Keratinocyte (primary cell): Measurements from ENCODE around the gene CCIN. TPM values are rescaled to one million over a fixed set of nuclear protein-coding genes. Genes with fewer than 3 reads are reported as not detected.

ENCODE experiments used
- DNase-seq: peaks from one replicate; pipeline ENCODE4 v3.0.0-alpha.2; 2011; ENCODE audit warnings: low read depth, missing footprints, low spot score
- FAIRE-seq: peaks from 2 replicates; lab custom pipeline; 2011; peaks lifted over from hg19 to GRCh38; lab: Jason Lieb, UNC
- H2AFZ ChIP-seq: 2 replicates; pipeline ENCODE4 v1.6.0; 2012; ENCODE audit warnings: low read length, control low read depth, inconsistent platforms; ENCODE audit not compliant: control insufficient read depth
- H3K27ac ChIP-seq: 2 replicates; pipeline ENCODE4 v1.5.1; 2011; ENCODE audit warnings: low read length; ENCODE audit not compliant: control insufficient read depth, insufficient read depth
- H3K27me3 ChIP-seq: 3 replicates; pipeline ENCODE4 v1.6.0; 2011; ENCODE audit warnings: low read length; ENCODE audit not compliant: control insufficient read depth, insufficient read depth; ENCODE audit errors: extremely low read depth
- H3K36me3 ChIP-seq, 2 experiments: 2 replicates in 1 of 2; 3 replicates in 1 of 2; pipeline ENCODE4 v1.5.1; 2011; ENCODE audit warnings: low read length in 2 of 2, mild to moderate bottlenecking in 1 of 2; ENCODE audit not compliant: control insufficient read depth in 2 of 2, insufficient read depth in 2 of 2; ENCODE audit errors: extremely low read depth in 1 of 2
- H3K4me1 ChIP-seq: 3 replicates; pipeline ENCODE4 v1.5.1; 2011; ENCODE audit warnings: low read length; ENCODE audit not compliant: control insufficient read depth, insufficient read depth; ENCODE audit errors: extremely low read depth
- H3K4me2 ChIP-seq: 3 replicates; pipeline ENCODE4 v1.6.0; 2011; ENCODE audit warnings: low read depth, low read length; ENCODE audit not compliant: control insufficient read depth, insufficient read depth; ENCODE audit errors: extremely low read depth
- H3K4me3 ChIP-seq, 3 experiments: fragments of 200-600 bp in 1 of 3; sonication (generic) in 1 of 3; 2 replicates in 2 of 3; 3 replicates in 1 of 3; pipeline ENCODE4 v1.5.1; 2011 to 2016; ENCODE audit warnings: low read length in 3 of 3, mild to moderate bottlenecking in 3 of 3, control low read depth in 2 of 3, inconsistent platforms in 1 of 3, low read depth in 1 of 3, mixed read lengths in 1 of 3, mixed run types in 1 of 3, moderate library complexity in 1 of 3; ENCODE audit not compliant: control insufficient read depth in 2 of 3, insufficient read depth in 2 of 3; ENCODE audit errors: extremely low read depth in 1 of 3
- H3K79me2 ChIP-seq: 2 replicates; pipeline ENCODE4 v1.6.0; 2012; ENCODE audit warnings: low read length; ENCODE audit not compliant: control insufficient read depth, insufficient read depth
- H3K9ac ChIP-seq: 3 replicates; pipeline ENCODE4 v1.6.0; 2011; ENCODE audit warnings: low read length; ENCODE audit not compliant: control insufficient read depth, insufficient read depth; ENCODE audit errors: extremely low read depth
- H3K9me1 ChIP-seq: 3 replicates; pipeline ENCODE4 v1.6.0; 2011; ENCODE audit warnings: low read length; ENCODE audit not compliant: control insufficient read depth, insufficient read depth; ENCODE audit errors: extremely low read depth
- H3K9me3 ChIP-seq: 2 replicates; pipeline ENCODE4 v1.5.1; 2012; ENCODE audit warnings: low read depth, low read length; ENCODE audit not compliant: control insufficient read depth
- H4K20me1 ChIP-seq: 3 replicates; pipeline ENCODE4 v1.6.0; 2011; ENCODE audit warnings: low read length; ENCODE audit not compliant: control insufficient read depth, insufficient read depth; ENCODE audit errors: extremely low read depth
- CTCF ChIP-seq, 3 experiments: IDR thresholded peaks in 1 of 3; conservative IDR thresholded peaks in 1 of 3; optimal IDR thresholded peaks in 1 of 3; 2 replicates in 2 of 3; 3 replicates in 1 of 3; pipeline versions ENCODE3 to v1.5.1; 2011; ENCODE audit warnings: low read length in 3 of 3, mild to moderate bottlenecking in 3 of 3, moderate library complexity in 2 of 3, control low read depth in 1 of 3, inconsistent platforms in 1 of 3; ENCODE audit not compliant: insufficient read depth in 2 of 3; ENCODE audit errors: extremely low read depth in 1 of 3
- EZH2 ChIP-seq: IDR thresholded peaks from one replicate; pipeline ENCODE4 v1.6.1; 2012; ENCODE audit warnings: inconsistent platforms, mild to moderate bottlenecking, low read length, moderate library complexity
- dilution Hi-C: fragments of 300-500 bp; cut with MboI; formaldehyde crosslinking; loops from one replicate; pipeline ENCODE4 v1.7.0; 2020; ENCODE audit warnings: low sequenced_read_pairs; ENCODE audit not compliant: extremely low pct_ligation_motif_present
- polyA plus RNA-seq, 5 experiments: library from polyadenylated mRNA; depleted of rRNA in 3 of 5; stranded (reverse) in 3 of 5; stranded (forward) in 1 of 5; unstranded in 1 of 5; fragments of >200 nt; gene quantifications; 1 replicate in 1 of 5; 2 replicates in 3 of 5; 3 replicates in 1 of 5; pipeline versions ENCODE4 v1.2.1 to v1.2.3, GENCODE V29; 2011 to 2012; ENCODE audit warnings: missing spikeins in 2 of 5, low read depth in 1 of 5, low replicate concordance in 1 of 5

The CCIN gene
- polyA plus RNA-seq, 1 donor (not counting 4 experiments of a cell fraction or from before 2014, with no cell fraction given), result not detected

DNA sequence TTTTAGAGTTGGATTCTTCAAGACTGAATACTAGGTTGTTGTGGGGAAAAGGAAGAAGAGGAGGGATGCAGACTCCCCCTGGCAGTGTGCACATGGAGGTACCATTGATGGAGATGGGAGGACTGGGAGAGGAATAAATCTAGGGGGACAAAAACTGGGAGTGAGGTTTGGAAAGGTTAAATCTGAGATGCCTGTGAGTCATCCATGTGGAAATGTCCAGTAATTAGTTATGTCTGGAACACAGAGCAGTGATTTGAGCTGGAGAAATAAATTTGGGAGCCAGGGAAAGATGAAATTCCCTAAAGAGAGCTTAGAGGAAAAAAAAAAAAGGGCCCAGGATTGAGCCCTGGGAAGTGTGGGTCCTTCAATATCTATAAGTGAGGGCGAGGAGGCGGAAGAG, 8.0 kb upstream of the CCIN start:
- no peak for FAIRE-seq
- dilution Hi-C loops, result no loop called here
- TF ChIP-seq CTCF (optimal IDR thresholded peaks at IDR 0.05 in 1 of 3, IDR thresholded peaks at IDR 0.05 in 1 of 3, conservative IDR thresholded peaks at IDR 0.05 in 1 of 3; ENCODE audit: extremely low read depth in 1 of 3, insufficient read depth in 2 of 3, low read length in 3 of 3) (no peak), EZH2 (no peak)

DNA sequence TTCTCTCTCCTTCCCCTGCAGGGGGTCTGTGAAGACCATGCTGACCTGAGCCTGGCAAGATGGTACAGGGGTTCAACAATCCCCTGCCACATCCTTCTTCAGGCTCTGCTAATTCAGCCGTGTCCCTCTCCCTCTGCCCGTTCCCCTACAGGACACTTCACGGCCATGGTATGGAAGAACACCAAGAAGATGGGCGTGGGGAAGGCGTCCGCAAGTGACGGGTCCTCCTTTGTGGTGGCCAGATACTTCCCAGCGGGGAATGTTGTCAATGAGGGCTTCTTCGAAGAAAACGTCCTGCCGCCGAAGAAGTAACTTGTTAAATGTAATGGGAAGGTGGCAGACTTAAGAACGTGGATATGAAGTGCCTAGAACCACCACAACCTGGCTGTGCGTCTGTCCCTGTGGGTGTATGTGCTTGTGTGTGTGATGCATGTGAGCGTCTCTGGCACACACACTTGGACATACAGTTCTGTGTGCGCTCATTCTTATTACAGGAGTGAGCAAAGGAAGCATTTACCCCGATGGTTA, 6.9 kb upstream of the CCIN start:
- H4K20me1 ChIP-seq, result no peaks in the 10 kb centered on the region
- no peaks in the 10 kb centered on the region for H3K9me3 ChIP-seq
- H3K27ac ChIP-seq, result no peak overlapping the region
- H2AFZ ChIP-seq, result no peak overlapping the region
- H3K9me1 ChIP-seq, result no peaks in the 10 kb centered on the region
- no peaks in the 10 kb centered on the region for H3K36me3 ChIP-seq
- H3K4me2 ChIP-seq, result no peak overlapping the region
- dilution Hi-C loops, result no loop called here
- no peak for FAIRE-seq
- peaks cover 2% of the 10 kb centered on the region for H3K27me3 ChIP-seq
- DNase-seq, result no peak
- no peak overlapping the region for H3K9ac ChIP-seq
- H3K4me1 ChIP-seq, result peaks cover 10% of the 10 kb centered on the region
- TF ChIP-seq EZH2, result no peak
- H3K4me3 ChIP-seq, result no peak overlapping the region
- no peaks in the 10 kb centered on the region for H3K79me2 ChIP-seq

More for the DNA sequence above, 8.0 kb upstream of the CCIN start:
- no peaks in the 10 kb centered on the region for H3K9me1 ChIP-seq
- no peak overlapping the region for H2AFZ ChIP-seq
- H3K4me1 ChIP-seq, result peaks cover 7% of the 10 kb centered on the region
- no peaks in the 10 kb centered on the region for H3K36me3 ChIP-seq
- H3K9me3 ChIP-seq, result no peaks in the 10 kb centered on the region
- no peak overlapping the region for H3K4me3 ChIP-seq
- H3K27me3 ChIP-seq, result peaks cover 2% of the 10 kb centered on the region
- DNase-seq, result no peak
- H3K79me2 ChIP-seq, result no peaks in the 10 kb centered on the region
- H3K4me2 ChIP-seq, result no peak overlapping the region
- no peaks in the 10 kb centered on the region for H4K20me1 ChIP-seq
- no peak overlapping the region for H3K27ac ChIP-seq
- H3K9ac ChIP-seq, result no peak overlapping the region
